Limb (tissue), 2 donors: ENCODE data around the gene SNCAIP.

Experiments used
- DNase-seq, 2 donors: peaks; one replicate each; pipeline ENCODE4 v3.0.0-alpha.2; 2016; ENCODE audit errors: extremely low spot score in 2 of 2

The SNCAIP gene

GRCh38 chr5:122398016-122398415, 86.0 kb downstream of the SNCAIP start:
- no peak for DNase-seq

- DNase-seq: no peak
Observed at GRCh38 chr5:122400341-122400740, 88.3 kb downstream of the SNCAIP start.

GRCh38 chr5:122400938-122401337, 88.9 kb downstream of the SNCAIP start:
- no peak for DNase-seq

- DNase-seq: no peak
Observed at GRCh38 chr5:122401976-122402725, 90.1 kb downstream of the SNCAIP start.

GRCh38 chr5:122402955-122403685, 91.1 kb downstream of the SNCAIP start:
- no peak for DNase-seq

- DNase-seq: no peak
Observed at GRCh38 chr5:122404018-122404417, 92.0 kb downstream of the SNCAIP start.

- no peak for DNase-seq
Observed at GRCh38 chr5:122404653-122405362, 92.8 kb downstream of the SNCAIP start.

GRCh38 chr5:122405751-122406150, 93.7 kb downstream of the SNCAIP start:
- DNase-seq: no peak

- no peak for DNase-seq
Observed at GRCh38 chr5:122406181-122406580, 94.1 kb downstream of the SNCAIP start.

- no peak for DNase-seq
Observed at GRCh38 chr5:122408592-122409224, 96.7 kb downstream of the SNCAIP start.

GRCh38 chr5:122412966-122413365, 100.9 kb downstream of the SNCAIP start:
- no peak for DNase-seq

GRCh38 chr5:122413722-122414121, 101.7 kb downstream of the SNCAIP start:
- no peak for DNase-seq

GRCh38 chr5:122415030-122415800, 103.2 kb downstream of the SNCAIP start:
- peak; percentile 69 to 84 for DNase-seq

GRCh38 chr5:122415801-122416120, 103.7 kb downstream of the SNCAIP start:
- no peak for DNase-seq

GRCh38 chr5:122419142-122419894, 107.3 kb downstream of the SNCAIP start:
- DNase-seq: no peak

GRCh38 chr5:122420091-122420490, 108.1 kb downstream of the SNCAIP start:
- DNase-seq: peak in 1 of 2 donors; percentile 67

- no peak for DNase-seq
Observed at GRCh38 chr5:122420537-122421236, 108.7 kb downstream of the SNCAIP start.

- no peak for DNase-seq
Observed at GRCh38 chr5:122421374-122422079, 109.5 kb downstream of the SNCAIP start.

GRCh38 chr5:122423221-122423620, 111.2 kb downstream of the SNCAIP start:
- DNase-seq: no peak
